Activated B cell treated with CpG ODN at 0.5 μM for 24 hours (primary cell): ENCODE data around the gene FZD7. TPM values are rescaled to one million over a fixed set of nuclear protein-coding genes. Genes with fewer than 3 reads are reported as not detected.

Experiments used
- ATAC-seq: fragments of 200-7000 bp; cut with Tn5 transposase; one replicate; pipeline ENCODE4 v1.10.0; 2021; ENCODE audit warnings: low read depth, mild to moderate bottlenecking, moderate library complexity
- CTCF ChIA-PET: fragments of 350-600 bp; sonication (Branson Sonifier 250); formaldehyde crosslinking; loops from one replicate; lab custom pipeline; 2021; ENCODE audit warnings: antibody characterized with exemption; lab: Charles Lee
- POLR2A ChIA-PET: fragments of 350-600 bp; sonication (Branson Sonifier 250); formaldehyde crosslinking; loops from one replicate; lab custom pipeline; 2021; ENCODE audit warnings: antibody characterized with exemption; lab: Charles Lee
- DNase-seq: peaks from one replicate; pipeline ENCODE4 v3.0.0; 2022
- H3K27ac Mint-ChIP-seq: one replicate; pipeline ENCODE4 v1.8.0; 2020; ENCODE audit warnings: mixed read lengths
- H3K27me3 Mint-ChIP-seq: one replicate; pipeline ENCODE4 v1.8.0; 2021; ENCODE audit warnings: mixed read lengths
- H3K36me3 Mint-ChIP-seq: one replicate; pipeline ENCODE4 v1.8.0; 2021; ENCODE audit warnings: low read depth, mixed read lengths
- H3K4me1 Mint-ChIP-seq: one replicate; pipeline ENCODE4 v1.8.0; 2021; ENCODE audit warnings: mixed read lengths
- H3K4me3 Mint-ChIP-seq: one replicate; pipeline ENCODE4 v1.8.0; 2020; ENCODE audit warnings: mild to moderate bottlenecking, mixed read lengths
- H3K9me3 Mint-ChIP-seq: one replicate; pipeline ENCODE4 v1.8.0; 2020; ENCODE audit warnings: mixed read lengths
- intact Hi-C: fragments of 100-400 bp; cut with micrococcal nuclease; formaldehyde crosslinking; loops from one replicate; pipeline ENCODE4 v1.15.1; 2024
- total RNA-seq: library from RNA; stranded (reverse); gene quantifications from 2 replicates; pipeline ENCODE4 v1.2.3, GENCODE V29; 2022
- TF ChIP-seq, protein P1 (sequence below): fragments of 200-600 bp; IDR thresholded peaks from one replicate; pipeline ENCODE4 v1.8.0; 2022; ENCODE audit warnings: antibody characterized with exemption, mild to moderate bottlenecking

FZD7 gene
- total RNA-seq, 1 donor from 2014 or later, result 0.33 TPM

DNA sequence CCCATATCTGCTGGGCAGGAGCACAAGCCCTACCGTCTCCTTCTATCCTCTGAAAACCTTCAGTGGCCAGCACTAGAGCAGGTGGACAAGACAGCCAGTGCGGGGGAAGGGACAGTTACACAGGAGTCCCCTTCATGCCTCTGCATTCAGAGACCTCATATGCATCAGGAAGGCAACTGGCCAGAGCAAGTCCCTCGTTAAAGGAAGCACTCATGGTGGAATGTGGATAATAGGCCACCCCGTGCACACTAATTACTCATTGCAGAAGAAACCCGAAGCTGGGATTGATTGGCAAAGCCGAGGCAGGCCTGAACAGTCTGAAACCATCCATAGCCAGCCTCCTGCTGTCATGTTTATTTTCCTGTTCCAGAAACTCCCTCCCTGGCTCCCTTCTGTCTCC is 50.6 kb downstream of the FZD7 start:
- intact Hi-C loops, result no loop called here
- ATAC-seq (no peak), DNase-seq (no peak)
- TF ChIP-seq, protein P1, sequence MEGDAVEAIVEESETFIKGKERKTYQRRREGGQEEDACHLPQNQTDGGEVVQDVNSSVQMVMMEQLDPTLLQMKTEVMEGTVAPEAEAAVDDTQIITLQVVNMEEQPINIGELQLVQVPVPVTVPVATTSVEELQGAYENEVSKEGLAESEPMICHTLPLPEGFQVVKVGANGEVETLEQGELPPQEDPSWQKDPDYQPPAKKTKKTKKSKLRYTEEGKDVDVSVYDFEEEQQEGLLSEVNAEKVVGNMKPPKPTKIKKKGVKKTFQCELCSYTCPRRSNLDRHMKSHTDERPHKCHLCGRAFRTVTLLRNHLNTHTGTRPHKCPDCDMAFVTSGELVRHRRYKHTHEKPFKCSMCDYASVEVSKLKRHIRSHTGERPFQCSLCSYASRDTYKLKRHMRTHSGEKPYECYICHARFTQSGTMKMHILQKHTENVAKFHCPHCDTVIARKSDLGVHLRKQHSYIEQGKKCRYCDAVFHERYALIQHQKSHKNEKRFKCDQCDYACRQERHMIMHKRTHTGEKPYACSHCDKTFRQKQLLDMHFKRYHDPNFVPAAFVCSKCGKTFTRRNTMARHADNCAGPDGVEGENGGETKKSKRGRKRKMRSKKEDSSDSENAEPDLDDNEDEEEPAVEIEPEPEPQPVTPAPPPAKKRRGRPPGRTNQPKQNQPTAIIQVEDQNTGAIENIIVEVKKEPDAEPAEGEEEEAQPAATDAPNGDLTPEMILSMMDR, result no peak
- Mint-ChIP-seq H3K4me1 (no peaks in the 10 kb centered on the region), H3K4me3 (no peak overlapping the region), H3K27me3 (peaks cover 5% of the 10 kb centered on the region), H3K27ac (no peak overlapping the region), H3K9me3 (peaks cover 6% of the 10 kb centered on the region), H3K36me3 (no peaks in the 10 kb centered on the region)
- ChIA-PET CTCF (no interaction called here), POLR2A (no interaction called here)

Other genes with a start within 250 kb of the FZD7 start
- gene CDK15, start 227.3 kb upstream of the FZD7 start, total RNA-seq, result not detected in 2 replicates
- gene KIAA2012, start 39.4 kb downstream of the FZD7 start, total RNA-seq, result not detected in 2 replicates
- 78.8 and 83.9 TPM in 2 replicates for gene SUMO1, start 204.7 kb downstream of the FZD7 start, total RNA-seq
- gene NOP58, start 231.9 kb downstream of the FZD7 start, total RNA-seq, result 141 and 153 TPM in 2 replicates